IPS-18a (cell line): Measurements from ENCODE around the gene NINL.
"Not testable (repeated sequence)": the region's sequence is repeated elsewhere in the genome, so short reads cannot be mapped to it uniquely, and the experiment has no call there.

Experiments
- H3K27ac ChIP-seq: one replicate; pipeline ENCODE4 v1.5.1; 2013; ENCODE audit warnings: low read length
- H3K27me3 ChIP-seq: one replicate; pipeline ENCODE4 v1.6.1; 2013; ENCODE audit warnings: mild to moderate bottlenecking, low read length; ENCODE audit not compliant: control insufficient read depth, insufficient read depth
- H3K36me3 ChIP-seq: one replicate; pipeline ENCODE4 v1.6.1; 2013; ENCODE audit warnings: low read depth, low read length; ENCODE audit not compliant: control insufficient read depth
- H3K4me1 ChIP-seq: one replicate; pipeline ENCODE4 v1.6.1; 2013; ENCODE audit warnings: low read depth, low read length; ENCODE audit not compliant: control insufficient read depth
- H3K4me3 ChIP-seq: one replicate; pipeline ENCODE4 v1.5.1; 2013; ENCODE audit warnings: low read length
- H3K9ac ChIP-seq: one replicate; pipeline ENCODE4 v1.6.1; 2013; ENCODE audit warnings: mild to moderate bottlenecking, low read length, moderate library complexity
- H3K9me3 ChIP-seq: one replicate; pipeline ENCODE4 v1.6.1; 2013; ENCODE audit warnings: low read depth, low read length; ENCODE audit not compliant: control insufficient read depth

The NINL gene

GRCh38 chr20:25476106-25477013 is 109.0 kb downstream of the NINL start:
- no peak overlapping the region for H3K9ac ChIP-seq
- no peaks in the 10 kb centered on the region for H3K9me3 ChIP-seq
- no peak overlapping the region for H3K4me3 ChIP-seq
- H3K27me3 ChIP-seq = no peaks in the 10 kb centered on the region
- peaks cover 43% of the 10 kb centered on the region for H3K36me3 ChIP-seq
- no peaks in the 10 kb centered on the region for H3K4me1 ChIP-seq
- H3K27ac ChIP-seq = no peak overlapping the region

- not testable (repeated sequence) for H3K27ac ChIP-seq, H3K4me1 ChIP-seq, H3K9me3 ChIP-seq, H3K9ac ChIP-seq, H3K27me3 ChIP-seq, H3K4me3 ChIP-seq
- H3K36me3 ChIP-seq = peaks cover 32% of the 10 kb centered on the region
Observed at GRCh38 chr20:25473297-25473696, 112.0 kb downstream of the NINL start.

GRCh38 chr20:25471020-25471419 is 114.3 kb downstream of the NINL start:
- Histone ChIP-seq H3K9me3 (no peaks in the 10 kb centered on the region), H3K4me1 (no peaks in the 10 kb centered on the region), H3K9ac (no peak overlapping the region), H3K4me3 (no peak overlapping the region), H3K27me3 (no peaks in the 10 kb centered on the region), H3K36me3 (peaks cover 48% of the 10 kb centered on the region), H3K27ac (no peak overlapping the region)

- no peaks in the 10 kb centered on the region for H3K27me3 ChIP-seq
- H3K4me3 ChIP-seq = no peak overlapping the region
- H3K27ac ChIP-seq = no peak overlapping the region
Observed at GRCh38 chr20:25470045-25470444, 115.3 kb downstream of the NINL start.

GRCh38 chr20:25469558-25469957 is 115.8 kb downstream of the NINL start:
- Histone ChIP-seq H3K4me1 (no peaks in the 10 kb centered on the region), H3K27me3 (no peaks in the 10 kb centered on the region), H3K4me3 (no peak overlapping the region), H3K36me3 (peaks cover 51% of the 10 kb centered on the region), H3K27ac (no peak overlapping the region), H3K9me3 (no peaks in the 10 kb centered on the region), H3K9ac (no peak overlapping the region)

More at GRCh38 chr20:25470045-25470444, 115.3 kb downstream of the NINL start:
- Histone ChIP-seq H3K9ac (no peak overlapping the region), H3K36me3 (peaks cover 47% of the 10 kb centered on the region), H3K4me1 (no peaks in the 10 kb centered on the region), H3K9me3 (no peaks in the 10 kb centered on the region)

GRCh38 chr20:25468126-25469075 is 116.9 kb downstream of the NINL start:
- H3K4me1 ChIP-seq = no peaks in the 10 kb centered on the region
- H3K27me3 ChIP-seq = no peaks in the 10 kb centered on the region
- H3K9ac ChIP-seq = no peak overlapping the region
- H3K27ac ChIP-seq = no peak overlapping the region
- H3K36me3 ChIP-seq = peaks cover 61% of the 10 kb centered on the region
- no peak overlapping the region for H3K4me3 ChIP-seq
- H3K9me3 ChIP-seq = no peaks in the 10 kb centered on the region

GRCh38 chr20:25467441-25467840 is 117.9 kb downstream of the NINL start:
- Histone ChIP-seq H3K9me3 (no peaks in the 10 kb centered on the region), H3K4me3 (no peak overlapping the region), H3K36me3 (peaks cover 60% of the 10 kb centered on the region), H3K27me3 (no peaks in the 10 kb centered on the region), H3K9ac (no peak overlapping the region), H3K4me1 (no peaks in the 10 kb centered on the region), H3K27ac (no peak overlapping the region)

- peaks cover 64% of the 10 kb centered on the region for H3K36me3 ChIP-seq
- no peaks in the 10 kb centered on the region for H3K9me3 ChIP-seq
- no peak overlapping the region for H3K4me3 ChIP-seq
- no peak overlapping the region for H3K27ac ChIP-seq
- no peaks in the 10 kb centered on the region for H3K27me3 ChIP-seq
- H3K9ac ChIP-seq = no peak overlapping the region
- no peaks in the 10 kb centered on the region for H3K4me1 ChIP-seq
Observed at GRCh38 chr20:25466846-25467245, 118.5 kb downstream of the NINL start.

- Histone ChIP-seq H3K4me1 (no peaks in the 10 kb centered on the region), H3K36me3 (peaks cover 63% of the 10 kb centered on the region), H3K9ac (no peak overlapping the region), H3K4me3 (no peak overlapping the region), H3K27ac (no peak overlapping the region), H3K27me3 (no peaks in the 10 kb centered on the region), H3K9me3 (no peaks in the 10 kb centered on the region)
Observed at GRCh38 chr20:25465243-25466135, 119.8 kb downstream of the NINL start.

- peaks cover 65% of the 10 kb centered on the region for H3K36me3 ChIP-seq
- H3K9ac ChIP-seq = no peak overlapping the region
- no peaks in the 10 kb centered on the region for H3K27me3 ChIP-seq
- no peak overlapping the region for H3K4me3 ChIP-seq
- no peak overlapping the region for H3K27ac ChIP-seq
- H3K9me3 ChIP-seq = no peaks in the 10 kb centered on the region
- no peaks in the 10 kb centered on the region for H3K4me1 ChIP-seq
Observed at GRCh38 chr20:25464501-25465242, 120.7 kb downstream of the NINL start.
